Stimulated activated CD4-positive, alpha-beta T cell treated with anti-CD3 and anti-CD28 coated beads, Interleukin-2, amount 100 ng/mL, for 24 hours (primary cell): ENCODE results near the gene CALHM4.

Source experiments
- DNase-seq, 2 donors: peaks; one replicate each; pipeline ENCODE4 v3.0.0-alpha.2; 2020

The CALHM4 gene

GRCh38 chr6:116543149-116543548, 10.4 kb upstream of the CALHM4 start:
- no peak for DNase-seq

GRCh38 chr6:116545651-116546050, 7.9 kb upstream of the CALHM4 start, which contains the start of gene TRAPPC3L:
Gene TRAPPC3L, minus strand, starts transcription at chr6:116545684. Its CDS starts 170 bp downstream, at chr6:116545514.
- DNase-seq, result no peak

- no peak for DNase-seq
These were observed 6.2 kb upstream of the CALHM4 start for GRCh38 chr6:116547358-116547757.

- no peak for DNase-seq
These were observed 2.8 kb upstream of the CALHM4 start for GRCh38 chr6:116550796-116551195.

GRCh38 chr6:116556065-116556464, 2.5 kb downstream of the CALHM4 start:
- no peak for DNase-seq

- no peak for DNase-seq
These were observed 3.4 kb downstream of the CALHM4 start for GRCh38 chr6:116556814-116557415.

- DNase-seq, result no peak
These were observed 4.3 kb downstream of the CALHM4 start for GRCh38 chr6:116557893-116558292.

- no peak for DNase-seq
These were observed 6.6 kb downstream of the CALHM4 start for GRCh38 chr6:116560130-116560529.

GRCh38 chr6:116561377-116562018, 7.9 kb downstream of the CALHM4 start:
- DNase-seq, result peak; percentile 71

GRCh38 chr6:116562019-116562403, 8.5 kb downstream of the CALHM4 start:
- no peak for DNase-seq

GRCh38 chr6:116562614-116563013, 9.1 kb downstream of the CALHM4 start:
- no peak for DNase-seq

- DNase-seq, result no peak
These were observed 10.3 kb downstream of the CALHM4 start for GRCh38 chr6:116563830-116564229.

GRCh38 chr6:116564311-116564710, 10.8 kb downstream of the CALHM4 start:
- no peak for DNase-seq

GRCh38 chr6:116564921-116565872, 11.6 kb downstream of the CALHM4 start:
- peak in 1 of 2 donors; percentile 22 for DNase-seq

- no peak for DNase-seq
These were observed 14.6 kb downstream of the CALHM4 start for GRCh38 chr6:116568111-116568510.

GRCh38 chr6:116568821-116569755, 15.5 kb downstream of the CALHM4 start:
- DNase-seq, result no peak

GRCh38 chr6:116570856-116571682, 17.5 kb downstream of the CALHM4 start, which contains the start of gene RWDD1:
Gene RWDD1, plus strand, starts transcription at chr6:116571504. Its CDS starts 79 bp downstream, at chr6:116571583.
- DNase-seq, result peak; percentile 97 to 98

GRCh38 chr6:116571683-116572000, 18.1 kb downstream of the CALHM4 start:
- no peak for DNase-seq

GRCh38 chr6:116572162-116572561, 18.6 kb downstream of the CALHM4 start:
- DNase-seq, result peak in 1 of 2 donors; percentile 16

GRCh38 chr6:116575227-116575626, 21.7 kb downstream of the CALHM4 start:
- no peak for DNase-seq

- DNase-seq, result no peak
These were observed 23.9 kb downstream of the CALHM4 start for GRCh38 chr6:116577486-116577885.

- no peak for DNase-seq
These were observed 24.8 kb downstream of the CALHM4 start for GRCh38 chr6:116578335-116578734.
